ENCODE data around the gene KRT74. TPM values are rescaled to one million over a fixed set of nuclear protein-coding genes. Genes with fewer than 3 reads are reported as not detected.
A peak's percentile ranks its signal among the peaks of the same experiment; 100 is the strongest.

The KRT74 gene
- total and polyA plus RNA-seq, 10 donors, result not detected

- Histone ChIP-seq H3K9me3 (no peaks in the 10 kb centered on the region), H3K27ac (no peak overlapping the region), H3K36me3 (no peaks in the 10 kb centered on the region), H3K27me3 (replicated peaks in 1 of 7) (peaks cover 0 to 24% (median 0%) of the 10 kb centered on the region in 7 donors), H3K4me1 (no peaks in the 10 kb centered on the region), H3K4me3 (no peak overlapping the region)
- intact Hi-C loops (cut with DNase I; ENCODE audit: low total_unique reads), result no loop called here
- peak; percentile 25 for DNase-seq
- no peak for TF ChIP-seq CTCF (IDR thresholded peaks at IDR 0.05 in 8 of 11, conservative IDR thresholded peaks at IDR 0.05 in 3 of 11)
- no peak for TF ChIP-seq POLR2AphosphoS5 (IDR thresholded peaks at IDR 0.05)
- TF ChIP-seq POLR2A (IDR thresholded peaks at IDR 0.05), result no peak
- WGBS, 5 donors, result 84 to 95% (median 91%) methylated on average over 8 of the region's 8 CpGs
Observed at GRCh38 chr12:52577316-52577715, 3.7 kb upstream of the KRT74 start.

GRCh38 chr12:52575948-52576347 is 2.3 kb upstream of the KRT74 start:
- DNase-seq, result peak; percentile 32
- H3K9me3 ChIP-seq, result no peaks in the 10 kb centered on the region
- no peak overlapping the region for H3K4me3 ChIP-seq
- no peaks in the 10 kb centered on the region for H3K36me3 ChIP-seq
- H3K27me3 ChIP-seq (replicated peaks in 1 of 7), result peaks cover 0 to 16% (median 0%) of the 10 kb centered on the region in 7 donors
- WGBS, 5 donors, result 67 to 88% (median 85%) methylated on average over 3 of the region's 3 CpGs
- H3K4me1 ChIP-seq, result no peaks in the 10 kb centered on the region
- H3K27ac ChIP-seq, result no peak overlapping the region
- TF ChIP-seq POLR2AphosphoS5 (IDR thresholded peaks at IDR 0.05), result no peak
- intact Hi-C loops (cut with DNase I; ENCODE audit: low total_unique reads), result no loop called here

- Histone ChIP-seq H3K36me3 (no peaks in the 10 kb centered on the region), H3K4me3 (no peak overlapping the region), H3K4me1 (no peaks in the 10 kb centered on the region), H3K27me3 (replicated peaks in 1 of 7) (peaks cover 0 to 20% (median 0%) of the 10 kb centered on the region in 7 donors), H3K9me3 (no peaks in the 10 kb centered on the region), H3K27ac (no peak overlapping the region)
- TF ChIP-seq POLR2AphosphoS5 (IDR thresholded peaks at IDR 0.05) (no peak), POLR2A (IDR thresholded peaks at IDR 0.05) (no peak), CTCF (IDR thresholded peaks at IDR 0.05 in 8 of 11, conservative IDR thresholded peaks at IDR 0.05 in 3 of 11) (no peak)
- DNase-seq, result peak; percentile 34
- intact Hi-C loops (cut with DNase I; ENCODE audit: low total_unique reads), result no loop called here
- WGBS, 5 donors, result 77 to 96% (median 84%) methylated on average over 5 to 9 of the region's 9 CpGs
Observed at GRCh38 chr12:52575256-52575655, 1.6 kb upstream of the KRT74 start.

GRCh38 chr12:52573306-52573705 is 337 bp downstream of the KRT74 start:
- Histone ChIP-seq H3K4me3 (no peak overlapping the region), H3K27me3 (replicated peaks in 1 of 7) (peaks cover 0 to 31% (median 0%) of the 10 kb centered on the region in 7 donors), H3K4me1 (no peaks in the 10 kb centered on the region), H3K36me3 (no peaks in the 10 kb centered on the region), H3K9me3 (no peaks in the 10 kb centered on the region), H3K27ac (no peak overlapping the region)
- peak; percentile 64 for DNase-seq
- TF ChIP-seq CTCF (IDR thresholded peaks at IDR 0.05 in 8 of 11, conservative IDR thresholded peaks at IDR 0.05 in 3 of 11) (no peak), POLR2AphosphoS5 (IDR thresholded peaks at IDR 0.05) (no peak), POLR2A (IDR thresholded peaks at IDR 0.05) (no peak)
- 89 to 96% (median 91%) methylated on average over 10 to 15 of the region's 15 CpGs for WGBS, 5 donors
- intact Hi-C loops (cut with DNase I; ENCODE audit: low total_unique reads), result no loop called here

- peak; percentile 61 for DNase-seq
Observed at GRCh38 chr12:52570511-52570910, 3.1 kb downstream of the KRT74 start.

More at GRCh38 chr12:52570511-52570910, 3.1 kb downstream of the KRT74 start:
- intact Hi-C loops (cut with DNase I; ENCODE audit: low total_unique reads), result no loop called here
- 75 to 92% (median 87%) methylated on average over 9 to 10 of the region's 10 CpGs for WGBS, 5 donors
- TF ChIP-seq POLR2AphosphoS5 (IDR thresholded peaks at IDR 0.05), result no peak
- TF ChIP-seq CTCF (IDR thresholded peaks at IDR 0.05 in 8 of 11, conservative IDR thresholded peaks at IDR 0.05 in 3 of 11), result no peak
- peaks cover 0 to 49% (median 0%) of the 10 kb centered on the region in 7 donors for H3K27me3 ChIP-seq (replicated peaks in 1 of 7)
- H3K27ac ChIP-seq, result no peak overlapping the region
- H3K4me1 ChIP-seq, result no peaks in the 10 kb centered on the region
- no peaks in the 10 kb centered on the region for H3K36me3 ChIP-seq
- no peaks in the 10 kb centered on the region for H3K9me3 ChIP-seq
- H3K4me3 ChIP-seq, result no peak overlapping the region
